WERI-Rb-1 (cell line): ENCODE results near the gene LRP1B.
A peak's percentile ranks its signal among the peaks of the same experiment; 100 is the strongest.

ENCODE experiments used
- DNase-seq: peaks from one replicate; pipeline ENCODE4 v3.0.0-alpha.2; 2020
- H3K27ac ChIP-seq: fragments of 250-450 bp; sonication (Bioruptor Pico); 2 replicates; pipeline ENCODE4 v1.5.1; 2020; ENCODE audit warnings: mild to moderate bottlenecking, moderate library complexity
- H3K27me3 ChIP-seq: fragments of 250-450 bp; sonication (Bioruptor Pico); 2 replicates; pipeline ENCODE4 v1.5.1; 2021; ENCODE audit warnings: mild to moderate bottlenecking, low read depth, moderate library complexity; ENCODE audit not compliant: insufficient read depth, severe bottlenecking
- H3K36me3 ChIP-seq: fragments of 250-450 bp; sonication (Bioruptor Pico); 2 replicates; pipeline ENCODE4 v1.5.1; 2020; ENCODE audit warnings: mild to moderate bottlenecking, moderate library complexity
- H3K4me3 ChIP-seq: 2 replicates; pipeline ENCODE4 v1.5.1; 2011; ENCODE audit warnings: low read depth, mild to moderate bottlenecking, control low read depth, low read length
- H3K9me3 ChIP-seq: fragments of 250-450 bp; sonication (Bioruptor Pico); 2 replicates; pipeline ENCODE4 v1.5.1; 2021; ENCODE audit warnings: mild to moderate bottlenecking, moderate library complexity; ENCODE audit not compliant: severe bottlenecking
- TF ChIP-seq, protein P1 (sequence below): IDR thresholded peaks from 2 replicates; pipeline ENCODE4 v1.5.1; 2011; ENCODE audit warnings: low read depth, mild to moderate bottlenecking, control low read depth, inconsistent platforms, low read length

The LRP1B gene

DNA sequence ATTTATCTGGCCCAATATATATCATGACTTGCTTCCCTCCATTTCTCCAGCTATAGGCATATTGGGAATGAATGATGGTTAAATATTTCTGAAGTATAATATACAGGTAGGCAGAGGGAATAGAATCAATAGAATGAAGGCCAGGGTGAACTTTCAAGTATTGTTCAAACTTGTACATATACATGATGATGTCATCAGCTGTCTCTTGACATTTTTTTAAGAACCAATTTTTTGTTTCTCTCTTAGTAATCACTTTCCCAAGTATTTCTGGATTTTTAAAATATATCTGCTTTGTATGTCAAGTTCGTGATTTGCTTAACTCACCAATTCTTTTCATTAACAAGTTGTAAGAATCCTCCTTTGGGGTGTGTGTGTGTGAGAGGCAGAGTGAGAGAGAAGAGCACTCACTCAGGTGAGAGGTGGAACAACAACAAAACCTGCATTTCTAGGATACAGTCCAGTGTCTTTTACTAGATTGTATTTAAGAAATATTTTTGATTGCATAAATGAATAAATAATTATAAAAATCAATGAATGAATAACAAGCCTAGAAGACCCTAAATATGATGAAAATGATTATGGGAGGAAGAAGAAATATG is 1239.1 kb downstream of the LRP1B start:
- Histone ChIP-seq H3K27me3 (no peaks in the 10 kb centered on the region), H3K4me3 (no peak overlapping the region)
- TF ChIP-seq, protein P1, sequence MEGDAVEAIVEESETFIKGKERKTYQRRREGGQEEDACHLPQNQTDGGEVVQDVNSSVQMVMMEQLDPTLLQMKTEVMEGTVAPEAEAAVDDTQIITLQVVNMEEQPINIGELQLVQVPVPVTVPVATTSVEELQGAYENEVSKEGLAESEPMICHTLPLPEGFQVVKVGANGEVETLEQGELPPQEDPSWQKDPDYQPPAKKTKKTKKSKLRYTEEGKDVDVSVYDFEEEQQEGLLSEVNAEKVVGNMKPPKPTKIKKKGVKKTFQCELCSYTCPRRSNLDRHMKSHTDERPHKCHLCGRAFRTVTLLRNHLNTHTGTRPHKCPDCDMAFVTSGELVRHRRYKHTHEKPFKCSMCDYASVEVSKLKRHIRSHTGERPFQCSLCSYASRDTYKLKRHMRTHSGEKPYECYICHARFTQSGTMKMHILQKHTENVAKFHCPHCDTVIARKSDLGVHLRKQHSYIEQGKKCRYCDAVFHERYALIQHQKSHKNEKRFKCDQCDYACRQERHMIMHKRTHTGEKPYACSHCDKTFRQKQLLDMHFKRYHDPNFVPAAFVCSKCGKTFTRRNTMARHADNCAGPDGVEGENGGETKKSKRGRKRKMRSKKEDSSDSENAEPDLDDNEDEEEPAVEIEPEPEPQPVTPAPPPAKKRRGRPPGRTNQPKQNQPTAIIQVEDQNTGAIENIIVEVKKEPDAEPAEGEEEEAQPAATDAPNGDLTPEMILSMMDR: peak; percentile 30

DNA sequence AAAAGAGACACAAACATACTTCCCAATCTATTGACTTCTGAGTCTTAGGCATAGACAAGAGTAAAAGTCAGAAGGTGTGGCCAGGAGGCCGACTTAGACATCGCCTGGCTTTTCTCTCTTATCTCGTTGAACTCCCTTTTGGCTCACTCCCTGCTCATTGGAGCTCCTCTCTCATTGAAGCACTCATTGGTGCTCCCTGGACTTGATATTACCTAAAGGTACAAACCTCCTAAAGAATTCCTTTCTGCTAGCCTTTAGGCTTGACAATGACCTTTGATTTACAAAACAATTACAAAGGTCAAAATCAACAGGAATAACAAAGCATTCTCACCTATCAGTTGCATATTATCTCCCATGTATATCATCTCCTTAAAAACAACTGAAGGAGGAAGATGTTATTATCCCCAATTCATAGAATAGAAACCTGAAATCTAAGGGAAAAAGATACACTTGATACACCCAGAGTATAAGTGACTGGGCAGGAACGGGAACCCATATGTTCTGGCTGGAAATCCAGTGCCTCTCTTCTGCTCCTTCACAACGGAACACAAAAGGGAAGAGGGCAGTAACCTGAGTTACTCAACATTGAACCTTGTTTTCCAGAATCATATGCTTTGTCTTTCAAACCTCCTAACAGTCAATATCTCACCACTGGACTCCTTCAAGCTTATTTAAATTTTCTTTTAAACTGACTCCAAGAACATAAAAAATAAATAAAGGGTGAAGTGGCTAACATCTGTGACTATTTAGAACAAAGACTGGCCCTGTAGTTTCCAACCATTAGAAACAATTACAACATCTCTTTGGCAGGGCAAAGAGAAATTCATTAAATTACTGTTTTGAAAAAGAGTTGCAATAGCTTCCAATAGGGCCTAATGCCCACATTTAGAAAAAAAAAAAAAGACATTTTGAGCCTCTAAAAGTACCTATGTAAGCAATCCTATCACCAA is 1247.9 kb downstream of the LRP1B start:
- DNase-seq: no peak
- H3K4me3 ChIP-seq: no peak overlapping the region
- H3K27me3 ChIP-seq: no peaks in the 10 kb centered on the region
- TF ChIP-seq, protein P1: no peak
- H3K9me3 ChIP-seq: no peaks in the 10 kb centered on the region
- no peaks in the 10 kb centered on the region for H3K36me3 ChIP-seq
- H3K27ac ChIP-seq: no peak overlapping the region

More for the DNA sequence above, 1239.1 kb downstream of the LRP1B start:
- no peak for DNase-seq
- Histone ChIP-seq H3K9me3 (no peaks in the 10 kb centered on the region), H3K27ac (no peak overlapping the region), H3K36me3 (no peaks in the 10 kb centered on the region)

DNA sequence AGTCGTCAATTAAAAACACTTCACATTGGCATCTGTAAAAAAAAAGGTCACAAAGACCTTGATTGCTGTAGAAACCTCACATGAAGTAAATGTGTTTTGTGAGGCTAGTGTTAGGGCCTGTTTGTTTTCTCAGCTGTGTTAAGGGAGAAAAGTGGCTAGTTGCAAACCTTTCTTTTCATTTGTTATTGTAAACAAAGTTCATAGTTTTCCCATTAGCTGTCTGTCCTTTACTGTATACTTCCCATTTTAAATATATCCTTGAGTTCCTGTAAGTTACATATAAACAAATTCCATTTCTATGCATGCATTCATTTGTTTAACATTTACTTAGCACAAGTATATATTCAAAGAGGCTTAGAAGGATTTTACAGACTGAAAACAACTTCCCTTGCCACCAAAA is 1250.2 kb downstream of the LRP1B start:
- TF ChIP-seq, protein P1: no peak
- DNase-seq: no peak
- no peak overlapping the region for H3K27ac ChIP-seq
- no peaks in the 10 kb centered on the region for H3K9me3 ChIP-seq
- no peaks in the 10 kb centered on the region for H3K27me3 ChIP-seq
- no peaks in the 10 kb centered on the region for H3K36me3 ChIP-seq
- no peak overlapping the region for H3K4me3 ChIP-seq

DNA sequence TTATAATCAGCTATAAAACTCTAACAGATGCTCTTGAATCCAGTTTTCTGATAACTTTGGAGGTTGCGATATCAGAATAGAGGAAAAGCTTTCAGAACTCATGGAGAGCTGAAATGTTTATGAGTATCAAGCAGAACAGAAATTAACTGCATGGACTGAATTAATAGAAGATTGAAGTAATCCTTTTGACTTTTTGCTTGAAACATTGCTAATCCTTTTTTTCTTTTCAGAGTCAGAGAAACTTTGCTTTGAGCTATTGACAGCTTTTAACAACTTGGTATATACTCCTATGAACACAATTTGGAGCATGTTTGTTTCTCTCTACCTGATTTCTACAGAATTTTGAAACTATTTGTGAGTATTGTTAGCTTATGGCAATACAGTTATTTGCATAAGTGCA is 1254.8 kb downstream of the LRP1B start:
- no peak overlapping the region for H3K4me3 ChIP-seq
- no peak overlapping the region for H3K27ac ChIP-seq
- H3K9me3 ChIP-seq: peaks cover 6% of the 10 kb centered on the region
- H3K36me3 ChIP-seq: no peaks in the 10 kb centered on the region
- H3K27me3 ChIP-seq: no peaks in the 10 kb centered on the region
- DNase-seq: no peak
- TF ChIP-seq, protein P1: no peak

DNA sequence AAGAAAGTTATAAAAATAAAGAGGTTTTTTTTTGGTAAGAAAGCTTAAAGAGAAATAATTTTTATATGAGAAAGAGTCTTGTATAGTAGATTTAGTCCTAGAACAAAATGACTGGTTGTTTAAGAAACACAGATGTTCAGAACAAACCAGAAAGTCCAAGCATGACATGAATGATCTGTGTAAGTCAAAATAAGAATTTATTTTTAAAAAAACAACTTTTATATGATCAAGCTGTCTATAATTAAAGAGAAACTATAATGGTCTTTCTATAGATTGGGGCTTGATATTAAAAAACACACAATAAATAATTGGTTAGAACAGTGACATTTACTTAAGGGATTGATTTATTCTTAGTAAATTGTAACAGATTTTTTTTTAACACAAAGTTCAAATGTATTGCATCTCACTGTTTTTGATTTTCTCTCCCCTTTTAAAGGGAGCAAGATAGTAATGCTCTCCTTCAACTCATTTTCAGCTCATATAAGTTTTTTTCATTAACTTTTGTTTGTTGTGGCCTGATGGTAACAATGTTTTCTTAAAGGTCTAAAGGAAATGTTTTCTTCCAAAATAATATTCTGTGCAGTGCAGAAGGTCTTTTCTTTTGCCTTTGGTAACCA is 1256.8 kb downstream of the LRP1B start:
- H3K9me3 ChIP-seq: peaks cover 6% of the 10 kb centered on the region
- no peak overlapping the region for H3K27ac ChIP-seq
- no peaks in the 10 kb centered on the region for H3K36me3 ChIP-seq
- H3K27me3 ChIP-seq: no peaks in the 10 kb centered on the region
- DNase-seq: no peak
- TF ChIP-seq, protein P1: no peak
- no peak overlapping the region for H3K4me3 ChIP-seq
